Skeletal muscle tissue (tissue), 4 donors: ENCODE results near the gene IFI27. TPM values are rescaled to one million over a fixed set of nuclear protein-coding genes. Genes with fewer than 3 reads are reported as not detected.
A peak's percentile ranks its signal among the peaks of the same experiment; 100 is the strongest.

Source experiments
- H3K27ac ChIP-seq: one replicate; pipeline ENCODE4 v1.7.0; 2013; ENCODE audit warnings: mild to moderate bottlenecking, low read depth, low read length, inconsistent platforms
- H3K27me3 ChIP-seq, 3 donors: one replicate each; pipeline ENCODE4 v1.7.0; 2013; ENCODE audit warnings: low read length in 3 of 3; ENCODE audit not compliant: control insufficient read depth in 3 of 3, insufficient read depth in 3 of 3
- H3K36me3 ChIP-seq, 3 donors: one replicate each; pipeline ENCODE4 v1.7.0; 2013; ENCODE audit warnings: low read length in 3 of 3; ENCODE audit not compliant: control insufficient read depth in 3 of 3, insufficient read depth in 3 of 3
- H3K4me1 ChIP-seq, 3 donors: one replicate each; pipeline ENCODE4 v1.7.0; 2013; ENCODE audit warnings: low read length in 3 of 3, mild to moderate bottlenecking in 3 of 3; ENCODE audit not compliant: control insufficient read depth in 3 of 3, insufficient read depth in 3 of 3
- H3K4me3 ChIP-seq, 3 donors: one replicate each; pipeline ENCODE4 v1.7.0; 2013; ENCODE audit warnings: low read length in 3 of 3
- H3K9ac ChIP-seq, 3 donors: one replicate each; pipeline ENCODE4 v1.7.0; 2013; ENCODE audit warnings: low read length in 3 of 3, mild to moderate bottlenecking in 3 of 3, moderate library complexity in 2 of 3, low read depth in 1 of 3
- H3K9me3 ChIP-seq, 3 donors: one replicate each; pipeline ENCODE4 v1.7.0; 2013; ENCODE audit warnings: low read length in 3 of 3; ENCODE audit not compliant: control insufficient read depth in 3 of 3
- total RNA-seq: library from RNA; depleted of rRNA; stranded (reverse); fragments of >200 nt; gene quantifications from one replicate; pipeline ENCODE4 v1.2.3, GENCODE V29; 2014
- donor health status: Osteomylitis.

Gene IFI27
- total RNA-seq, 1 donor from 2014 or later = 1.6 TPM

DNA sequence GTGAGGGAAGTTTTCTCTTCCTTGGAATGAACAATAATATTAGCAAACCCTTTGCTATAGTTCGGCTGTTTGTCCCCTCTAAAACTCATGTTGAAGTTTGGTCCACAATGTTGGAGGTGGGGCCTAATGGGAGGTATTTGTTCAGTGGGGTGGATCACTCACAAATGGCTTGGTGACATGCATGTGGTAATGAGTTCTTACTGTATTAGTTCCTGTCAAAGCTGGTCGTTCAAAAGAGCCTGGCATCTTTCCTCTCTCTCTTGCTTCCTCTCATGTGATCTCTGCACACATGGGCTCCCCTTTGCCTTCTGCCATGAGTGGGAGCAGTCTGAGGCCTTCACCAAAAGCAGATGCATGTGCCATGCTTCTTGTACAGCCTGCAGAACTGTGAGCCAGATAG is 50.5 kb downstream of the IFI27 start:
- Histone ChIP-seq H3K27me3 (peaks cover 3 to 17% (median 10%) of the 10 kb centered on the region in 3 donors), H3K4me1 (peaks cover 0 to 4% (median 2%) of the 10 kb centered on the region in 3 donors), H3K4me3 (no peak overlapping the region), H3K9ac (no peak overlapping the region), H3K9me3 (no peaks in the 10 kb centered on the region), H3K36me3 (no peaks in the 10 kb centered on the region), H3K27ac (no peak overlapping the region)

DNA sequence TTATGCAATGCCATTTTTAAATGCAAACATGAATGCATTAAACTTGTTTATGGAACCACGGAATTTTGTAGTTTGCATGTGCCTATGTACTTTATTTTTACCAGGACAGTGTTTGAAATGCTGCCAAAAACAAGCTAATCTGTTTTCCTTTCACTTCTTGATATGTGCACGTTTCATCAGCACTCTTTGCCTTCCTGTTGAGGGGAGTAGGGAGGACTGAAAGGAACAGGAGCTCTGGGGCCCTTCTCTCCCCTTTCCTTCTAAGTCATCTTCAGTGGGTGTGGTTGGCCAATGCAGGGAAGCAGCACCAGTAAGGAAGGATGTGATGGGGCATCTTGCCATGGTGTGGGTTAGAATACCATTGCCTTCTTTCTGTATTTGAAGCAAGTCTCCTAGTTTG is 51.4 kb downstream of the IFI27 start:
- Histone ChIP-seq H3K4me3 (no peak overlapping the region), H3K4me1 (peaks cover 0 to 4% (median 2%) of the 10 kb centered on the region in 3 donors), H3K27ac (no peak overlapping the region), H3K27me3 (peaks cover 3 to 17% (median 6%) of the 10 kb centered on the region in 3 donors), H3K9me3 (no peaks in the 10 kb centered on the region), H3K36me3 (no peaks in the 10 kb centered on the region), H3K9ac (no peak overlapping the region)

DNA sequence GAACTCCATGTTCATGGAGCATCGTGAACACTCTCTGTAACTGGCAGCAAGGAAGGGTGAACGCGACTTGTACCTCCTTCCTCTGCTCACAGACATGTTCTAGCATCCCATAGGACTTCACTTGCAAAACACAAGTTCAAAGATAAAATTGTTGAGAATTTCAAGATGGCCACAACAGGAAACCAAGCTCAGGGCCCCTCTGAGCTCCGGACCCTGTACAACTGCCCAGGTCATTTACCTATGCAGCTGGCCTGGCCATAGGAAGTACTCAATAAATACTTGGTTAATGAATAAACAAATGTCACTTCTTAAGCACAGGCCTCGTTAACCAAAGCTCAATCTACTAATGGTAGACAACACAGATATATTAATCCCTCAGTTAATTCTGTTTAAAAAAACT is 51.9 kb downstream of the IFI27 start:
- no peak overlapping the region for H3K9ac ChIP-seq
- H3K4me1 ChIP-seq = peaks cover 0 to 4% (median 2%) of the 10 kb centered on the region in 3 donors
- H3K27me3 ChIP-seq = peaks cover 3 to 17% (median 6%) of the 10 kb centered on the region in 3 donors
- no peak overlapping the region for H3K4me3 ChIP-seq
- H3K9me3 ChIP-seq = no peaks in the 10 kb centered on the region
- no peak overlapping the region for H3K27ac ChIP-seq
- H3K36me3 ChIP-seq = no peaks in the 10 kb centered on the region

DNA sequence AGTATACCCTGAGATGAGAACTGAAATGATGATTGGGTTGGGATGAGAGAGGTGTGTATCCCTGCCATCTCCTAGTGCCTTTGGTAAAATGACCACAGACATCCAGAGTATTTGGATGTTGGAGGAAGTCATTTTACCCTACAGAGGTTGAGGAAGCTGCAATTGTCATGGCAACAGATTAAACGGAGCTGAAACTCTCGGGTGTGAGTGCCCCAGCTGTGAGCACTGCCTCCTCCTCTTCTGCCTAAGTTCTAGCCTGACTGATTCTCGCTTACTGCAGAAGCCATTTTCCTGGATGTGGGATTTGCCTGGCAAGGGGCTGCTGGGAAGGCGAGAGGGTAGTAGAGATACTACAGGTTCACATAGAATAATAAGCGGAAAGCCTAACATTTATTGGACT is 53.3 kb downstream of the IFI27 start:
- H3K4me3 ChIP-seq = no peak overlapping the region
- peaks cover 3 to 17% (median 3%) of the 10 kb centered on the region in 3 donors for H3K27me3 ChIP-seq
- H3K36me3 ChIP-seq = no peaks in the 10 kb centered on the region
- peaks cover 0 to 4% (median 2%) of the 10 kb centered on the region in 3 donors for H3K4me1 ChIP-seq
- H3K9me3 ChIP-seq = no peaks in the 10 kb centered on the region
- no peak overlapping the region for H3K27ac ChIP-seq
- H3K9ac ChIP-seq = no peak overlapping the region

DNA sequence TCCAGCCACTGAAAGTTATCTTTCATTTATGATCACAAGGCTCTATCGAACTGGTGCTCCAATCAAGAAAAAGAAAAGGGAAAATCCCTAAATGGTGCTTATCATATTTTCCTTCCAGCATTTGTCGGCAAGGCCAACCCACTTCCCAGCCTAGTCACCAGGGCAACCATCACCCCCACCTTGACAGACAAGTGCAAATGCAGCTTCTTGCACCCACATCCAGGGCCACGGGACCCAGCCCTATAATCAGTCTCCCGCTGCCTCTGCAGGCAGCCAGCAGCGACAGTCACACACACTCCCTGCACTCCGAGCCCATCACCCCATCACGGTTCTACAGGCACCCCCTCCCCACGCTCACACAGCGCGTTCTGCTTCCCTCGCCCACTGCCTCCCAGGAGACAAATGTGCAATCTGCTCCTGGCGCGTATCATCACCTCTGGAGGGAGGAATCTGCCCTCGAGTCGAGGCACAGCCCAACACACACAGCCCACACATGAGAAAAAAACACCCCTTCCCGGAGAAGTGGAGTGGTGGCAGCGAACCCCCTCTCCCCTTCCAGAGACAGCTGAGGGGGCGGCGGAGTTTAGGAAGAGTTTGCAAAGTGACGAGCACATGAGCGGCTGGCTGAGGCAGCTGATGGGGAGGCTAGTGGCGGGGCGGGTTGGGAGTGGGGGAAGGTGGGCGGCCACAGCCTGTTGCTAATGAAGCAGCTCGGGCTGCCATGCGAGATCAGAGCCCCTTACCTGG is 54.3 kb downstream of the IFI27 start:
- peaks cover 0 to 4% (median 2%) of the 10 kb centered on the region in 3 donors for H3K4me1 ChIP-seq
- H3K36me3 ChIP-seq = no peaks in the 10 kb centered on the region
- H3K27ac ChIP-seq = no peak overlapping the region
- H3K27me3 ChIP-seq = peaks cover 3 to 17% (median 3%) of the 10 kb centered on the region in 3 donors
- H3K4me3 ChIP-seq = no peak overlapping the region
- H3K9ac ChIP-seq = no peak overlapping the region
- no peaks in the 10 kb centered on the region for H3K9me3 ChIP-seq

DNA sequence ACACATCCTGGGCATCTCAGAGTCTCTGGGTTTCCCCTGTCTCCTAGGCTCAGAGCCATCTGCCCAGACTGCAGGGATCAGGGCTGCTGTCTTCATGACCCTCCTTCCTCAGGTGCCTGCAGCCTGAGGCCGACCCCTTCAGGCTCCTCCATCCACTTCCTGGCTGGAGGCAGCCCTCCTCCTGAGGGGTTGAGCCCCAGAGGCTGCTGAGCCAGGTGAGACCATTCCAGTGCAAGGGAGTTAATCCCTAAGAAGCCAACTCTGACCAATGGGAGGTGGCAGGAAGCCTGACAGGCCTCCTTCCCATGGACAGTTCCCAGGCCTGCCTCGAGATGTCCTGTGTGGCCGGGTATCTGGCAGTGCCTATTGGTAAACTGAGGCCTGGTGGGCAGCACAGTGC is 55.2 kb downstream of the IFI27 start:
- Histone ChIP-seq H3K9ac (peak overlapping the region in 1 of 3 donors; percentile 25), H3K4me3 (no peak overlapping the region), H3K4me1 (peaks cover under 1 to 4% (median 2%) of the 10 kb centered on the region in 3 donors), H3K36me3 (no peaks in the 10 kb centered on the region), H3K27ac (no peak overlapping the region), H3K27me3 (peaks cover 3 to 17% (median 3%) of the 10 kb centered on the region in 3 donors), H3K9me3 (no peaks in the 10 kb centered on the region)

Other genes with a start within 250 kb of the IFI27 start
- gene FAM181A, start 183.4 kb upstream of the IFI27 start, total RNA-seq = not detected
- gene ASB2, start 134.2 kb upstream of the IFI27 start, total RNA-seq = 16.2 TPM
- not detected for gene CCDC197, start 113.4 kb upstream of the IFI27 start, total RNA-seq
- gene OTUB2, start 84.4 kb upstream of the IFI27 start, total RNA-seq = 1.0 TPM
- 49.6 TPM for gene DDX24, start 29.5 kb upstream of the IFI27 start, total RNA-seq
- gene IFI27L1, start 29.4 kb upstream of the IFI27 start, total RNA-seq = 5.7 TPM
- gene IFI27L2, start 18.9 kb downstream of the IFI27 start, total RNA-seq = 14.1 TPM
- gene PPP4R4, start 63.6 kb downstream of the IFI27 start, total RNA-seq = 0.52 TPM
- gene SERPINA10, start 182.5 kb downstream of the IFI27 start, total RNA-seq = not detected
- gene SERPINA6, start 212.6 kb downstream of the IFI27 start, total RNA-seq = not detected